Activated T-cell treated with anti-CD3 and anti-CD28 coated beads, Interleukin-2, amount 50 U/mL, for 4 hours (primary cell): ENCODE measurements around the gene SORCS2. TPM values are rescaled to one million over a fixed set of nuclear protein-coding genes. Genes with fewer than 3 reads are reported as not detected.

Experiments used
- ATAC-seq, 2 donors: fragments of 200-7000 bp; cut with Tn5 transposase; one replicate each; pipeline ENCODE4 v1.10.0; 2021
- DNase-seq: peaks from one replicate; pipeline ENCODE4 v3.0.0-alpha.2; 2020
- H3K27me3 Mint-ChIP-seq: one replicate; pipeline ENCODE4 v1.8.0; 2021; ENCODE audit warnings: low read depth, mixed read lengths
- H3K36me3 Mint-ChIP-seq: one replicate; pipeline ENCODE4 v1.8.0; 2022; ENCODE audit warnings: mixed read lengths; ENCODE audit not compliant: insufficient read depth
- H3K4me1 Mint-ChIP-seq: one replicate; pipeline ENCODE4 v1.8.0; 2021; ENCODE audit warnings: low read depth, mixed read lengths
- H3K4me3 Mint-ChIP-seq: one replicate; pipeline ENCODE4 v1.8.0; 2021; ENCODE audit warnings: mild to moderate bottlenecking, moderate library complexity, mixed read lengths
- H3K9me3 Mint-ChIP-seq: one replicate; pipeline ENCODE4 v1.8.0; 2021; ENCODE audit warnings: mixed read lengths
- total RNA-seq, 3 donors: library from RNA; stranded (reverse); gene quantifications; one replicate each; pipeline ENCODE4 v1.2.1, GENCODE V29; 2021

The SORCS2 gene
- total RNA-seq, 3 donors from 2014 or later: 0.18 to 0.43 TPM; not detected in 1

- Mint-ChIP-seq H3K27me3 (peaks cover 4% of the 10 kb centered on the region), H3K4me1 (no peaks in the 10 kb centered on the region), H3K9me3 (peaks cover 2% of the 10 kb centered on the region), H3K36me3 (no peaks in the 10 kb centered on the region), H3K4me3 (no peak overlapping the region)
- ATAC-seq (no peak), DNase-seq (no peak)
Measured at GRCh38 chr4:7547368-7548040, 355.2 kb downstream of the SORCS2 start.

DNA sequence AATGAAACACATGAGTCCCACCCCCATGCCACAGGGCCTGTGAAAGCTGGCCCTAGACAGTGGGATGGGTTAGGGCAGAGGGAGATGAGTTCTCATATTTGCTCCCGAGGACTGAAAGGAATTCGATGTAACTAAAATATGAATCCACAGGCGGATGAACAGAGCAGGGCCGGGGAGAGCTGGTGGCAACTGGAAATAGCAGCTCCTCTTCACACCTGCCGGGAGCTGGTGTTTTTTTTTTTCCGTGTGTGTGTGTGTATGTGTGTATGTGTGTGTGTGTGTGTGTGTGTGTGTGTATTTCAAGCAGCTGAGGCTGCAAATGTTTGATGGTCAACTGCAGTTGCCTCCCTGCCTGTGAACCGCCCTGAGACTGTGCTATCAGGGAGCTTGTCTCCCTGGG lies 357.5 kb downstream of the SORCS2 start:
- Mint-ChIP-seq H3K4me1 (no peaks in the 10 kb centered on the region), H3K4me3 (no peak overlapping the region), H3K27me3 (peaks cover 9% of the 10 kb centered on the region), H3K9me3 (peaks cover 25% of the 10 kb centered on the region), H3K36me3 (peaks cover 2% of the 10 kb centered on the region)
- ATAC-seq (no peak), DNase-seq (no peak)

- H3K9me3 Mint-ChIP-seq: peaks cover 31% of the 10 kb centered on the region
- DNase-seq (no peak), ATAC-seq (no peak)
- H3K4me3 Mint-ChIP-seq: no peak overlapping the region
- no peaks in the 10 kb centered on the region for H3K4me1 Mint-ChIP-seq
- peaks cover 2% of the 10 kb centered on the region for H3K36me3 Mint-ChIP-seq
- peaks cover 9% of the 10 kb centered on the region for H3K27me3 Mint-ChIP-seq
Measured at GRCh38 chr4:7552466-7552865, 360.1 kb downstream of the SORCS2 start.

- Mint-ChIP-seq H3K27me3 (peaks cover 9% of the 10 kb centered on the region), H3K36me3 (peaks cover 2% of the 10 kb centered on the region), H3K4me3 (no peak overlapping the region), H3K9me3 (peaks cover 31% of the 10 kb centered on the region), H3K4me1 (no peaks in the 10 kb centered on the region)
- DNase-seq: no peak
- no peak for ATAC-seq
Measured at GRCh38 chr4:7553280-7553679, 360.9 kb downstream of the SORCS2 start.

DNA sequence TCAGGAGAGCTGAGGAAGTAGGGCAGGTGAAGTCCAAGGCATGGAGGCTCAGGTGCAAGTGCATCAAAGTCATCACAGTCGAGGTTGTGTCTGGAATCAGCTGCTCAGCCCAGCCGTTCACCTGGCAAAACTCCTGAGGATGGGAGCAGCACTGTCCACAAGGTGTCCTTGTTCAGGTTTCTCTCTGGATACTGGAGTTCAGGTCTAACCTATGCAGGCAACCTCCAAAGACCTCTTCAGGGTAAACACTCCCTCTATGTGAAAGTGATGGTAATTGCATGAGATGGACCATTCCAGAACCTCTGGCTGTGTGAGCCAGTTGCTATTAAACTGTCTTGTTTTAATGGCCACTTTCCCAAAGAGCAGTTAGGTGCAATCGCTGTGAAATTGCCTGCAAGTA lies 362.6 kb downstream of the SORCS2 start:
- Mint-ChIP-seq H3K4me1 (no peaks in the 10 kb centered on the region), H3K9me3 (peaks cover 31% of the 10 kb centered on the region), H3K4me3 (no peak overlapping the region), H3K36me3 (peaks cover 2% of the 10 kb centered on the region), H3K27me3 (peaks cover 7% of the 10 kb centered on the region)
- no peak for DNase-seq
- ATAC-seq: no peak

DNA sequence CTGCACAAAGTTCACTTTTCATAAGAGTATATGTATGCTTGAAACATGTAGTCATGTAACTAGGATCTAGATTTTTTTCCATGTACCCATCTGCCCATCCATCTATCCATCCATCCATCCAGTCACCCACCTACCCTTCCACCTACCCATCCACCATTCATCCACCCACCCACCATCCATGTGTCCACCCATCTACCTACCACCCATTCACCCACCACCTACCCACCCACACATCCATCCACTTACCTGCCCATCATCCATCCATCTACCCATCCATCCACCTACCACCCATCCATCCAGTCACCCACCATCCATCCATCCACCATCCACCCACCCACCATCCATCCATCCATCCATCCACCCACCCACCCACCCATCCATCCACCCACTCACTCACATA lies 364.2 kb downstream of the SORCS2 start:
- Mint-ChIP-seq H3K4me1 (no peaks in the 10 kb centered on the region), H3K27me3 (peaks cover 5% of the 10 kb centered on the region), H3K4me3 (no peak overlapping the region), H3K36me3 (peaks cover 2% of the 10 kb centered on the region), H3K9me3 (peaks cover 31% of the 10 kb centered on the region)
- DNase-seq: no peak
- ATAC-seq: no peak

- Mint-ChIP-seq H3K9me3 (peaks cover 30% of the 10 kb centered on the region), H3K4me3 (no peak overlapping the region), H3K4me1 (no peaks in the 10 kb centered on the region), H3K27me3 (peaks cover 5% of the 10 kb centered on the region), H3K36me3 (peaks cover 2% of the 10 kb centered on the region)
- DNase-seq (no peak), ATAC-seq (no peak)
Measured at GRCh38 chr4:7557456-7557855, 365.1 kb downstream of the SORCS2 start.

- peaks cover 5% of the 10 kb centered on the region for H3K27me3 Mint-ChIP-seq
Measured at GRCh38 chr4:7558436-7558835, 366.1 kb downstream of the SORCS2 start.

GRCh38 chr4:7559316-7559715 lies 367.0 kb downstream of the SORCS2 start:
- peaks cover 11% of the 10 kb centered on the region for H3K9me3 Mint-ChIP-seq
- H3K36me3 Mint-ChIP-seq: no peaks in the 10 kb centered on the region
- DNase-seq (no peak), ATAC-seq (no peak)
- no peak overlapping the region for H3K4me3 Mint-ChIP-seq
- H3K27me3 Mint-ChIP-seq: peaks cover 4% of the 10 kb centered on the region
- H3K4me1 Mint-ChIP-seq: no peaks in the 10 kb centered on the region

More at GRCh38 chr4:7558436-7558835, 366.1 kb downstream of the SORCS2 start:
- Mint-ChIP-seq H3K9me3 (peaks cover 20% of the 10 kb centered on the region), H3K4me1 (no peaks in the 10 kb centered on the region), H3K4me3 (no peak overlapping the region), H3K36me3 (no peaks in the 10 kb centered on the region)
- ATAC-seq: no peak
- no peak for DNase-seq

- no peaks in the 10 kb centered on the region for H3K36me3 Mint-ChIP-seq
- no peaks in the 10 kb centered on the region for H3K4me1 Mint-ChIP-seq
- H3K27me3 Mint-ChIP-seq: no peaks in the 10 kb centered on the region
- no peak overlapping the region for H3K4me3 Mint-ChIP-seq
- H3K9me3 Mint-ChIP-seq: peaks cover 7% of the 10 kb centered on the region
- no peak for DNase-seq
- no peak for ATAC-seq
Measured at GRCh38 chr4:7559741-7560395, 367.5 kb downstream of the SORCS2 start.

DNA sequence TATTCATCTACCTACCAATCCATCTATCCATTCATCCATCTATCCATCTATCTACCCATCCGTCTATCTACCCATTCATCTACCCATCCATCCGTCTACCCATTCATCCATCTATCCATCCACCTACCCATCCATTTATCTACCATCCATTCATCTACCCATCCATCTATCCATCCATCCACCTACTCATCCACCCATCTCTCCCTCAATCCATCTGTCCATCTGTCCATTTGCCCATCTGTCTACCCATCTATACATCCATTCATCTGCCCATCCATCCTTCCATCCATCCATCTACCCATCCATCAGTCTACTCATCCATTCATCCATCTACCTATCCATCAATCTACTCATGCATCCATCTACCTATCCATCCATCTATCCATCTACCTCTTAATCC lies 369.2 kb downstream of the SORCS2 start:
- Mint-ChIP-seq H3K27me3 (no peaks in the 10 kb centered on the region), H3K4me1 (no peaks in the 10 kb centered on the region)
- no peak for ATAC-seq

GRCh38 chr4:7564242-7564641 lies 371.9 kb downstream of the SORCS2 start:
- no peak for ATAC-seq
- H3K4me3 Mint-ChIP-seq: no peak overlapping the region
- H3K4me1 Mint-ChIP-seq: no peaks in the 10 kb centered on the region

More for the DNA sequence above, 369.2 kb downstream of the SORCS2 start:
- DNase-seq: no peak
- no peaks in the 10 kb centered on the region for H3K36me3 Mint-ChIP-seq
- peaks cover 7% of the 10 kb centered on the region for H3K9me3 Mint-ChIP-seq
- no peak overlapping the region for H3K4me3 Mint-ChIP-seq

DNA sequence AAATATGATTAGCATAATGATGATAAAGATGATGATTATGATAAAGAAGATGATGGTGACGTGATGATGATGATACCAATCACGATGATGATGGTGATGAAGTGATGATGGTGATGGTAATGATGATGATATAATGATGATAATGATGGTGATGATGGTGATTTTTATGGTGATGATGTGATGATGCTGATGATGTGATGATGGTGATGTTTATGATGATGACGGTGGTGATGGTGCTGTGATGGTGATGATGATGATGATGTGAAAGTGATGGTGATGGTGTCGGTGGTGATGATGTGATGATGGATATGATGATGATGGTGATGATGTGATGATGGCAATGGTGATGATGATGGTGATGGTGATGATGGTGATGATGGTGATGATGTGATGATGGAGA lies 373.1 kb downstream of the SORCS2 start:
- no peaks in the 10 kb centered on the region for H3K36me3 Mint-ChIP-seq
- no peaks in the 10 kb centered on the region for H3K9me3 Mint-ChIP-seq
- no peak for DNase-seq
- H3K27me3 Mint-ChIP-seq: no peaks in the 10 kb centered on the region
- H3K4me1 Mint-ChIP-seq: no peaks in the 10 kb centered on the region
- no peak for ATAC-seq
- no peak overlapping the region for H3K4me3 Mint-ChIP-seq

More at GRCh38 chr4:7564242-7564641, 371.9 kb downstream of the SORCS2 start:
- Mint-ChIP-seq H3K36me3 (no peaks in the 10 kb centered on the region), H3K27me3 (no peaks in the 10 kb centered on the region), H3K9me3 (no peaks in the 10 kb centered on the region)
- no peak for DNase-seq

DNA sequence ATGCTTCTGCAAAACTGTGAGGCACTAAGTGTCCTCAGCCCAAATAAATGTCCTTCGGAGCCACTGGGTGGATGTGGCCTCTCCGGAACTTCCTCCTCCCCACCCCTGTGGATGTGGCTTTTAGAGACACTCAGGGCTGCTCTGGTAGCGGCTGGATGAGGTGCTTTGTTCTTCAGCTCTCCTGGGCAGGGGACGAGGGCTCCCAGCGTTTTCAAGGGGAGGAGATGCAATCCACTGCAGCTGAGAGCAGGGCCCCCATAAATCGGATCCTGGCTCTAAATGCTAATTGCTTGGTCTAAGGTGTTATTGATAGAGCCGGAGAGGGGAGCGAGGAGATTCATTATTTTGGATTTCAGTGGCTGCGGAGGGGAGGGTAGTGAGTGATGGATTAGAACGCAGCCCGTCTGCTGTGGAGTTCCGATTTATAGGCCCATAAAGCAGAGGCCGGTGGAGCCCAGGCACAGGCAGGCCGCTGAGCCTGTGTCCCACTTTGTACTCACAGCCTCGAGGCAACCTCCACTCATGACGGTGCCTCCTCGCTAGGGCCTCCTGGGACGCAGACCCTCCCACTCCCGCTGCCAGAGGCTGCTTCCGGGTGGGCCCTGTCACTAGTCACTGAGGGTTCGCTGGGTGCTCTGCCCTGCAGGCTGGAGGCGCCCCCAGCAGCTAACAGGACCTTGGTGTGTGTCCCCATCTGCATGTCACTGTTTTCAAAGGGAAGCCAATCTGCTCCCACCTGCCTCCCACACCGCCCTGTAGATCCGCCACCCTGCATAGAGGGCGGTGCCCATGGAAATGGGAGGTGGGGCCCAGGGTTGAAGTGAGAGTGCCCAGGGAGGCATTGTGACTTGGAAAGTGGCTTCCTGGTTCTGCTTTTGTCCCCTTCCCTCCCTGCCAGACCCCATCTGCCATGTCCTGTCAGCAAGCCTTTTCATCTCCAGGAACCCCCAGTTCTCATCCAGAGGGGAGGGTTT lies 377.8 kb downstream of the SORCS2 start:
- Mint-ChIP-seq H3K4me3 (no peak overlapping the region), H3K36me3 (no peaks in the 10 kb centered on the region), H3K27me3 (peaks cover 2% of the 10 kb centered on the region), H3K9me3 (no peaks in the 10 kb centered on the region), H3K4me1 (no peaks in the 10 kb centered on the region)
- no peak for DNase-seq
- no peak for ATAC-seq
